Endothelial cell of umbilical vein (primary cell): ENCODE measurements around the gene DUSP28. TPM values are rescaled to one million over a fixed set of nuclear protein-coding genes. Genes with fewer than 3 reads are reported as not detected.

Experiments used
- BruUV-seq: library from RNA; stranded (reverse); fragments of 400-500 nt; replicated peaks from 2 replicates; lab custom pipeline; 2021; lab: Mats Ljungman, UMichigan
- CTCF ChIA-PET: fragments of 300-600, 350-600 bp; sonication (Branson Sonifier 250); formaldehyde crosslinking; loops from one replicate; lab custom pipeline; 2021; ENCODE audit warnings: antibody characterized with exemption, inconsistent platforms; lab: Charles Lee
- POLR2A ChIA-PET: fragments of 300-600, 350-600 bp; sonication (Branson Sonifier 250); formaldehyde crosslinking; loops from one replicate; lab custom pipeline; 2021; ENCODE audit warnings: antibody characterized with exemption, inconsistent platforms; lab: Charles Lee
- DNase-seq: peaks from one replicate; pipeline ENCODE4 v3.0.0-alpha.2; 2011; ENCODE audit warnings: low read depth, low spot score
- FAIRE-seq: peaks from 2 replicates; lab custom pipeline; 2011; peaks lifted over from hg19 to GRCh38; lab: Jason Lieb, UNC
- H2AFZ ChIP-seq: 2 replicates; pipeline ENCODE4 v1.6.0; 2012; ENCODE audit warnings: low read depth, low read length, control low read depth, inconsistent platforms
- H3K27ac ChIP-seq: 2 replicates; pipeline ENCODE4 v1.5.1; 2011; ENCODE audit warnings: low read depth, mild to moderate bottlenecking, control low read depth, low read length, moderate library complexity; ENCODE audit not compliant: insufficient read depth
- H3K27me3 ChIP-seq, 2 experiments: 2 replicates each; pipeline versions ENCODE4 v1.6.0 to v1.6.1; 2011; ENCODE audit warnings: low read length in 2 of 2, mixed read lengths in 1 of 2; ENCODE audit not compliant: control insufficient read depth in 2 of 2, insufficient read depth in 2 of 2
- H3K36me3 ChIP-seq, 2 experiments: 2 replicates in 1 of 2; 3 replicates in 1 of 2; pipeline ENCODE4 v1.5.1; 2011; ENCODE audit warnings: low read length in 2 of 2, mild to moderate bottlenecking in 1 of 2, moderate library complexity in 1 of 2; ENCODE audit not compliant: control insufficient read depth in 2 of 2, insufficient read depth in 2 of 2; ENCODE audit errors: extremely low read depth in 1 of 2
- H3K4me1 ChIP-seq: 3 replicates; pipeline ENCODE4 v1.5.1; 2011; ENCODE audit warnings: mild to moderate bottlenecking, low read length; ENCODE audit not compliant: control insufficient read depth, insufficient read depth; ENCODE audit errors: extremely low read depth
- H3K4me2 ChIP-seq: 2 replicates; pipeline ENCODE4 v1.6.1; 2011; ENCODE audit warnings: low read length, control low read depth, mixed read lengths; ENCODE audit not compliant: insufficient read depth
- H3K4me3 ChIP-seq, 3 experiments: fragments of 200-600 bp in 1 of 3; sonication (generic), shearing (Covaris generic) in 1 of 3; replicated peaks in 1 of 3; 2 replicates each; pipeline ENCODE4 v1.5.1; 2011 to 2016; ENCODE audit warnings: control low read depth in 3 of 3, low read length in 3 of 3, mild to moderate bottlenecking in 2 of 3, inconsistent platforms in 1 of 3, low read depth in 1 of 3, moderate library complexity in 1 of 3; ENCODE audit not compliant: insufficient read depth in 1 of 3
- H3K79me2 ChIP-seq: 2 replicates; pipeline ENCODE4 v1.6.0; 2012; ENCODE audit warnings: low read length, inconsistent platforms; ENCODE audit not compliant: control insufficient read depth, insufficient read depth
- H3K9ac ChIP-seq: replicated peaks from 2 replicates; pipeline ENCODE3; 2011; ENCODE audit warnings: low read length, control low read depth; ENCODE audit not compliant: insufficient read depth; ENCODE audit errors: extremely low read depth
- H3K9me1 ChIP-seq: replicated peaks from 3 replicates; pipeline ENCODE4 v1.6.0; 2011; ENCODE audit warnings: mild to moderate bottlenecking, low read length; ENCODE audit not compliant: control insufficient read depth, insufficient read depth; ENCODE audit errors: extremely low read depth
- H3K9me3 ChIP-seq: replicated peaks from 2 replicates; pipeline ENCODE4 v1.5.1; 2012; ENCODE audit warnings: low read length, inconsistent platforms; ENCODE audit not compliant: control insufficient read depth, insufficient read depth
- H4K20me1 ChIP-seq: replicated peaks from 2 replicates; pipeline ENCODE3; 2011; ENCODE audit warnings: mild to moderate bottlenecking, low read length; ENCODE audit not compliant: control insufficient read depth, insufficient read depth; ENCODE audit errors: extremely low read depth
- CTCF ChIP-seq, 2 donors: IDR thresholded peaks; 1 replicate in 1 of 2; 2 replicates in 1 of 2; pipeline ENCODE4 v1.5.1; 2011; ENCODE audit warnings: low read length in 2 of 2, mild to moderate bottlenecking in 2 of 2, moderate library complexity in 2 of 2, control low read depth in 1 of 2, inconsistent platforms in 1 of 2, low read depth in 1 of 2; ENCODE audit not compliant: insufficient read depth in 1 of 2; ENCODE audit errors: extremely low read depth in 1 of 2
- EZH2 ChIP-seq: IDR thresholded peaks from 2 replicates; pipeline ENCODE4 v1.6.1; 2012; ENCODE audit warnings: borderline replicate concordance, low read depth, mild to moderate bottlenecking, moderate library complexity, low read length, inconsistent platforms; ENCODE audit not compliant: severe bottlenecking
- FOS ChIP-seq: IDR thresholded peaks from 2 replicates; pipeline ENCODE4 v1.6.1; 2011; ENCODE audit warnings: mild to moderate bottlenecking, low read length, moderate library complexity, borderline replicate concordance; ENCODE audit not compliant: insufficient read depth
- GATA2 ChIP-seq: IDR thresholded peaks from 2 replicates; pipeline ENCODE4 v1.7.0; 2011; ENCODE audit warnings: low read depth, mild to moderate bottlenecking, moderate library complexity, mixed read lengths, low read length; ENCODE audit not compliant: insufficient read length, insufficient read depth
- JUN ChIP-seq: IDR thresholded peaks from 2 replicates; pipeline ENCODE4 v1.6.1; 2011; ENCODE audit warnings: borderline replicate concordance, low read depth; ENCODE audit not compliant: insufficient read length, insufficient read depth
- MYC ChIP-seq: IDR thresholded peaks from one replicate; pipeline ENCODE4 v1.6.1; 2011; ENCODE audit warnings: mild to moderate bottlenecking, low read depth, low read length
- POLR2A ChIP-seq: IDR thresholded peaks from 2 replicates; pipeline ENCODE4 v1.6.1; 2012; ENCODE audit warnings: low read depth, mild to moderate bottlenecking, control low read depth, low read length
- POLR2AphosphoS5 ChIP-seq: IDR thresholded peaks from 2 replicates; pipeline ENCODE4 v1.6.1; 2012; ENCODE audit warnings: low read depth, mild to moderate bottlenecking, control low read depth, low read length, moderate library complexity; ENCODE audit not compliant: insufficient read depth
- dilution Hi-C: fragments of 300-500 bp; cut with MboI; formaldehyde crosslinking; loops from one replicate; pipeline ENCODE4 v1.15.0; 2019; ENCODE audit warnings: low sequenced_read_pairs; ENCODE audit not compliant: extremely low pct_ligation_motif_present
- intact Hi-C: fragments of 100-400 bp; cut with micrococcal nuclease; formaldehyde crosslinking; loops from one replicate; pipeline ENCODE4 v1.10.0; 2022
- polyA plus RNA-seq, 4 experiments: library from polyadenylated mRNA; depleted of rRNA in 3 of 4; stranded (reverse) in 3 of 4; unstranded in 1 of 4; fragments of >200 nt; gene quantifications; 2 replicates each; pipeline versions ENCODE4 v1.2.1 to v1.2.3, GENCODE V29; 2011 to 2012; ENCODE audit warnings: missing spikeins in 1 of 4
- total RNA-seq: library from RNA; stranded (reverse); gene quantifications from 2 replicates; pipeline ENCODE4 v1.2.3, GENCODE V29; 2021
- TF ChIP-seq, protein P1 (sequence below): IDR thresholded peaks from 2 replicates; pipeline ENCODE4 v1.6.1; 2011; ENCODE audit not compliant: insufficient read depth, insufficient read length

The DUSP28 gene
- total and polyA plus RNA-seq, 2 donors (not counting 3 experiments of a cell fraction or from before 2014, with no cell fraction given): 2.2 to 4.3 TPM

GRCh38 chr2:240601061-240601830 is 41.1 kb downstream of the DUSP28 start:
- Histone ChIP-seq H4K20me1 (no peaks in the 10 kb centered on the region), H3K4me2 (no peak overlapping the region), H3K4me1 (peaks cover 2% of the 10 kb centered on the region), H3K4me3 (no peak overlapping the region), H3K9me1 (no peaks in the 10 kb centered on the region), H3K9ac (no peak overlapping the region), H3K9me3 (no peaks in the 10 kb centered on the region), H3K36me3 (peaks cover 0 to 8% of the 10 kb centered on the region in 2 experiments), H2AFZ (no peak overlapping the region), H3K79me2 (no peaks in the 10 kb centered on the region), H3K27ac (no peak overlapping the region), H3K27me3 (no peaks in the 10 kb centered on the region)
- FAIRE-seq: no peak
- TF ChIP-seq CTCF (IDR thresholded peaks at IDR 0.05; ENCODE audit: extremely low read depth in 1 of 2, insufficient read depth in 1 of 2, low read depth in 1 of 2, low read length in 2 of 2): no peak
- TF ChIP-seq FOS: no peak
- TF ChIP-seq JUN: no peak
- intact Hi-C loops: loop anchor here (5.0 kb wide), 1 partner anchor 311 kb away; no protein-coding TSS in a partner anchor
- ChIA-PET POLR2A (no interaction called here), CTCF (no interaction called here)
- dilution Hi-C loops: no loop called here
- BruUV-seq: no TSS peak
- no peak for DNase-seq

GRCh38 chr2:240601831-240602160 is 41.6 kb downstream of the DUSP28 start:
- H3K4me3 ChIP-seq: no peak overlapping the region
- CTCF ChIA-PET: no interaction called here
- DNase-seq (no peak), FAIRE-seq (no peak)
- H3K4me1 ChIP-seq: peaks cover 2% of the 10 kb centered on the region
- H3K79me2 ChIP-seq: no peaks in the 10 kb centered on the region
- H3K36me3 ChIP-seq: peaks cover 0 to 8% of the 10 kb centered on the region in 2 experiments
- no TSS peak for BruUV-seq
- no peak overlapping the region for H2AFZ ChIP-seq
- H4K20me1 ChIP-seq: no peaks in the 10 kb centered on the region
- H3K9me3 ChIP-seq: no peaks in the 10 kb centered on the region
- intact Hi-C loops: loop anchor here (5.0 kb wide), 1 partner anchor 311 kb away; no protein-coding TSS in a partner anchor
- no peaks in the 10 kb centered on the region for H3K27me3 ChIP-seq
- H3K9ac ChIP-seq: no peak overlapping the region
- H3K4me2 ChIP-seq: no peak overlapping the region
- H3K27ac ChIP-seq: no peak overlapping the region
- dilution Hi-C loops: no loop called here
- H3K9me1 ChIP-seq: no peaks in the 10 kb centered on the region
- POLR2A ChIA-PET: no interaction called here
- TF ChIP-seq EZH2: no peak
- TF ChIP-seq JUN: no peak
- TF ChIP-seq FOS: no peak
- no peak for TF ChIP-seq POLR2A
- TF ChIP-seq, protein P1, sequence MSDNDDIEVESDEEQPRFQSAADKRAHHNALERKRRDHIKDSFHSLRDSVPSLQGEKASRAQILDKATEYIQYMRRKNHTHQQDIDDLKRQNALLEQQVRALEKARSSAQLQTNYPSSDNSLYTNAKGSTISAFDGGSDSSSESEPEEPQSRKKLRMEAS: no peak
- TF ChIP-seq MYC: no peak
- TF ChIP-seq CTCF (IDR thresholded peaks at IDR 0.05; ENCODE audit: extremely low read depth in 1 of 2, insufficient read depth in 1 of 2, low read depth in 1 of 2, low read length in 2 of 2): no peak
- TF ChIP-seq GATA2: no peak
- TF ChIP-seq POLR2AphosphoS5: no peak
